Endothelial cell (in vitro differentiated cells): ENCODE measurements around the gene POU5F1. TPM values are rescaled to one million over a fixed set of nuclear protein-coding genes. Genes with fewer than 3 reads are reported as not detected.

ENCODE experiments used
- DNase-seq: peaks from one replicate; pipeline ENCODE4 v3.0.0; 2021; ENCODE audit warnings: low spot score
- H3K27ac Mint-ChIP-seq: one replicate; pipeline ENCODE4 v1.8.0; 2021; ENCODE audit warnings: mixed read lengths, inconsistent platforms; ENCODE audit not compliant: unreplicated experiment
- H3K27me3 Mint-ChIP-seq: one replicate; pipeline ENCODE4 v1.8.0; 2021; ENCODE audit warnings: mild to moderate bottlenecking, moderate library complexity, mixed read lengths, inconsistent platforms; ENCODE audit not compliant: unreplicated experiment
- H3K36me3 Mint-ChIP-seq: one replicate; pipeline ENCODE4 v1.8.0; 2021; ENCODE audit warnings: mild to moderate bottlenecking, low read depth, mixed read lengths, inconsistent platforms; ENCODE audit not compliant: unreplicated experiment
- H3K4me1 Mint-ChIP-seq: one replicate; pipeline ENCODE4 v1.8.0; 2021; ENCODE audit warnings: mild to moderate bottlenecking, mixed read lengths, inconsistent platforms; ENCODE audit not compliant: unreplicated experiment
- H3K4me3 Mint-ChIP-seq: one replicate; pipeline ENCODE4 v1.8.0; 2021; ENCODE audit warnings: mild to moderate bottlenecking, mixed read lengths, inconsistent platforms; ENCODE audit not compliant: unreplicated experiment
- H3K9me3 Mint-ChIP-seq: one replicate; pipeline ENCODE4 v1.8.0; 2021; ENCODE audit warnings: mixed read lengths, inconsistent platforms; ENCODE audit not compliant: unreplicated experiment
- total RNA-seq: library from RNA; stranded (reverse); fragmentation: NEBNext Ultra II Directional; extraction: Animal tissue kit (Norgen Biotek cat#: 25700); gene quantifications from one replicate; pipeline ENCODE4 v1.2.1, GENCODE V29; 2021; ENCODE audit not compliant: unreplicated experiment
- TF ChIP-seq, protein P1 (sequence below): fragments of 200-600 bp; sonication (generic); IDR thresholded peaks from one replicate; pipeline ENCODE4 v1.5.0; 2021; ENCODE audit warnings: antibody characterized with exemption; ENCODE audit not compliant: unreplicated experiment

POU5F1 gene
- total RNA-seq, 1 donor from 2014 or later: 88.7 TPM

DNA sequence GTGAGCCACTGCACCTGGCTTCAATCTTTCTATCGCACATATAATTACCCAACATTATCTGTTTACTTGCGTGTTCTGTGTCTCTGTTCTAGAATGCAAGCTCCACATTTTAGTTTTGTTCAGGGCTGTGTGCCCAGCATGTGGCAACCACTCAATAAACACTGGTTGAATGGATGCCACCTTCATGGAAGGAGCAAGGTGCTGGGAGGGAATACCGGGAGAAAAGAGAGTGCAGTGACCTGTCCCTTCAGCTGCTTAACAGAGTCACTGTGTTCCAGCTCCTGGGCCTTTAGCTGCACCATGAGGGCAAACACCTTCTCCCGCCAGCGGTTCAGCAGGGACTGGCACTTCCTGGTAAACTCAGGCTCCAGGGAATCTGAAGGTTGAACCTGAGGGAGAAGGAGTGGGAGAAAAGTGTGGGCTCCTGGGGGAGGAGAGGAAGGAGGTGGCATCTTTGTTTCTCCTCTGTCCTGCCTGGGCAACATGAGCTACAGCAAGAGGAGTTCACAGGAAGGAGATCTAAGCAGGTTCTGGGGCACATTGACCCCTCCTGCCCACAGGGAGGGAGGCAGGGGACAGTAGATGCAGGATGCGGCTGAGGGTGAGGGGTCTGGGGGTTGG is 20.5 kb downstream of the POU5F1 start:
- TF ChIP-seq, protein P1, sequence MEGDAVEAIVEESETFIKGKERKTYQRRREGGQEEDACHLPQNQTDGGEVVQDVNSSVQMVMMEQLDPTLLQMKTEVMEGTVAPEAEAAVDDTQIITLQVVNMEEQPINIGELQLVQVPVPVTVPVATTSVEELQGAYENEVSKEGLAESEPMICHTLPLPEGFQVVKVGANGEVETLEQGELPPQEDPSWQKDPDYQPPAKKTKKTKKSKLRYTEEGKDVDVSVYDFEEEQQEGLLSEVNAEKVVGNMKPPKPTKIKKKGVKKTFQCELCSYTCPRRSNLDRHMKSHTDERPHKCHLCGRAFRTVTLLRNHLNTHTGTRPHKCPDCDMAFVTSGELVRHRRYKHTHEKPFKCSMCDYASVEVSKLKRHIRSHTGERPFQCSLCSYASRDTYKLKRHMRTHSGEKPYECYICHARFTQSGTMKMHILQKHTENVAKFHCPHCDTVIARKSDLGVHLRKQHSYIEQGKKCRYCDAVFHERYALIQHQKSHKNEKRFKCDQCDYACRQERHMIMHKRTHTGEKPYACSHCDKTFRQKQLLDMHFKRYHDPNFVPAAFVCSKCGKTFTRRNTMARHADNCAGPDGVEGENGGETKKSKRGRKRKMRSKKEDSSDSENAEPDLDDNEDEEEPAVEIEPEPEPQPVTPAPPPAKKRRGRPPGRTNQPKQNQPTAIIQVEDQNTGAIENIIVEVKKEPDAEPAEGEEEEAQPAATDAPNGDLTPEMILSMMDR: no peak
- Mint-ChIP-seq H3K4me1 (no peaks in the 10 kb centered on the region), H3K9me3 (no peaks in the 10 kb centered on the region), H3K36me3 (peaks cover 11% of the 10 kb centered on the region), H3K27ac (no peak overlapping the region), H3K4me3 (no peak overlapping the region), H3K27me3 (peaks cover 2% of the 10 kb centered on the region)
- DNase-seq: no peak

- H3K27ac Mint-ChIP-seq: no peak overlapping the region
Measured at GRCh38 chr6:31145386-31145785, 25.1 kb downstream of the POU5F1 start.

GRCh38 chr6:31144970-31145340 is 25.5 kb downstream of the POU5F1 start:
- no peak for DNase-seq
- no peaks in the 10 kb centered on the region for H3K9me3 Mint-ChIP-seq
- no peak overlapping the region for H3K4me3 Mint-ChIP-seq
- peaks cover 4% of the 10 kb centered on the region for H3K27me3 Mint-ChIP-seq
- TF ChIP-seq, protein P1: no peak
- no peak overlapping the region for H3K27ac Mint-ChIP-seq
- H3K36me3 Mint-ChIP-seq: peaks cover 6% of the 10 kb centered on the region
- peaks cover 15% of the 10 kb centered on the region for H3K4me1 Mint-ChIP-seq

More at GRCh38 chr6:31145386-31145785, 25.1 kb downstream of the POU5F1 start:
- peaks cover 12% of the 10 kb centered on the region for H3K4me1 Mint-ChIP-seq
- TF ChIP-seq, protein P1: no peak
- peaks cover 6% of the 10 kb centered on the region for H3K36me3 Mint-ChIP-seq
- no peak overlapping the region for H3K4me3 Mint-ChIP-seq
- peaks cover 4% of the 10 kb centered on the region for H3K27me3 Mint-ChIP-seq
- no peaks in the 10 kb centered on the region for H3K9me3 Mint-ChIP-seq
- no peak for DNase-seq

GRCh38 chr6:31144296-31144969 is 26.0 kb downstream of the POU5F1 start:
- DNase-seq: no peak
- no peak overlapping the region for H3K27ac Mint-ChIP-seq
- TF ChIP-seq, protein P1: no peak
- H3K4me3 Mint-ChIP-seq: no peak overlapping the region
- peaks cover 20% of the 10 kb centered on the region for H3K4me1 Mint-ChIP-seq
- H3K27me3 Mint-ChIP-seq: peaks cover 5% of the 10 kb centered on the region
- H3K9me3 Mint-ChIP-seq: no peaks in the 10 kb centered on the region
- peaks cover 6% of the 10 kb centered on the region for H3K36me3 Mint-ChIP-seq

GRCh38 chr6:31143148-31143547 is 27.3 kb downstream of the POU5F1 start:
- Mint-ChIP-seq H3K4me3 (peak overlapping the region; percentile 22), H3K9me3 (no peaks in the 10 kb centered on the region), H3K27me3 (peaks cover 5% of the 10 kb centered on the region), H3K36me3 (peaks cover 9% of the 10 kb centered on the region), H3K27ac (no peak overlapping the region), H3K4me1 (peaks cover 21% of the 10 kb centered on the region)
- DNase-seq: peak; percentile 23
- TF ChIP-seq, protein P1: no peak
